Activated T-helper 1 cell treated with anti-CD3 and anti-CD28 coated beads, Interleukin-2, amount 50 U/mL, for 16 hours (primary cell): ENCODE results near the gene SACS.
"Not testable (repeated sequence)": the region's sequence is repeated elsewhere in the genome, so short reads cannot be mapped to it uniquely, and the experiment has no call there.

Experiments used
- DNase-seq, 2 donors: peaks; one replicate each; pipeline ENCODE4 v3.0.0-alpha.2; 2020; ENCODE audit warnings: low read depth in 1 of 2, low spot score in 1 of 2

SACS gene

DNA sequence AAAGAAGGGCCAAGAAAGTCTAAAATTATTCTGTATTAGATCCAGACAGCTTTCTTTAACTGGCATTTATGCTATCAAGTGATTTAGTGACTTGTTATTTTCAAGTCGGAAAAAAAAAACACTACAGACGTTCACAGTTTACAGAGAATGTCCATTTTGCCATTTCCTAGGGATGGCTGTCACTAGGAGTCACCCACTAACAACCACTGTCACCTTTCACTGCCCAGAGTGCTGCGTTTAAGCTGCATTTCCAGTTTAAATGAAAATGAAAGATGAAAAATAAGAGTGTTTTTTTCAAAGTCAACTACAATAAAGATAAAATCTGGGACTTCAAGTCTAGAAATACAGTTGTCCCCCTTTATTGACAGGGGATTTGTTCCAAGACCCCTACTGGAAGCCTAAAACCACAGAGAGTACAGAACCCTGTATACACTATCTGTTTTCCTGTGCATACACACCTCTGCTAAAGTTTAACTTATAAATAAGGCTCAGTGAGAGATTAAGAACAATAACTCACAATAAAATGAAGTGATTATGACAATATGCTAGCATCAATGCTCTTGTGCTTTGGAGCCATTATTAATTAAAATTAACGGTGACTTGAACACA lies 112.5 kb downstream of the SACS start:
- no peak for DNase-seq

DNA sequence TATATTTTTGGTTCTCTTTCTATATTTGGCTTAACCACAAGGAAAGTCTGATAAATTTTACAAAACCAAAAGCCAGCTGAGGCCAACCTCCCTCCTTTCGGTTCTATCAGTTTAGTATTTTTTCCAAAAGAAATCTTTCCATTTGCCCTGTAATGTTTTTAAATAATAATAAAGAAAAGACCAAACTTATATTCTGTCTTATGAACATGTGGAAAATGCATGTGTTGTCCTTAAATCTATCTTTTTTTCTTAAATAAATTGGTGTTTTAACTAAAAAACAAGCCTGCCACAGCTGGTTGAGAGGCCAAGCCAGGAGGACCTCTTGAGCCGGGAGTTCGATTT lies 113.6 kb downstream of the SACS start:
- no peak for DNase-seq

DNA sequence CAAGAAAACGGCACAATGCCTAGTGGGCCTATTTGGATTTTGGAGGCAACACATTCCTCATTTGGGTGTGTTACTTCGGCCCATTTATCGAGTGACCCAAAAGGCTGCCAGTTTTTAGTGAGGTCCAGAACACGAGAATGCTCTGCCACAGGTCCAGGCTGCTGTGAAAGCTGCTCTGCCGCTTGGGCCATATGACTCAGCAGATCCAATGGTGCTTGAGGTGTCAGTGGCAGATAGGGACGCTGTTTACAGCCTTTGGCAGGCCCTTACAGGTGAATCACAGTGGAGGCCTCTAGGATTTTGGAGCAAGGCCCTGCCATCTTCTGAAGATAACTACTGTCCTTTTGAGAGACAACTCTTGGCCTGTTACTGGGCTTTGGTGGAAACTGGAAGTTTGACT lies 118.7 kb downstream of the SACS start:
- DNase-seq, result not testable (repeated sequence)

DNA sequence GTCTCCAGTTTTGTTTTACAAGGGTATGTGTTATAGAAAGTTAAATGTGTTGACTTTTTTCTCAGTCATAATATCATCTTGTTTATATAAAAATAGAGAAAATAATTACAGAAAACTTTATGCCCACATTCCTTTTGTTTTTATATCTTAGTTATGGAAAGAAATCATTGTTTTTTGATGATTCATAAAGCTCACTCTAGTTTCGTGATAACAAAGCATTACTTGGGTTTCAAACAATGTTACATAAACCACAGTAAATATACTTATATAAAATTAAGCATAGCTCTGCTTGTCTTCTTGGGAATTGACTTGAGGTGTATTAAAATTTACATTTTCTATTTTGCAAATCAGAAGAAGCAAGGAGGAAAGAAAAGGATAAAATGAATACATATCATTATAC lies 140.9 kb downstream of the SACS start:
- DNase-seq, result no peak

DNA sequence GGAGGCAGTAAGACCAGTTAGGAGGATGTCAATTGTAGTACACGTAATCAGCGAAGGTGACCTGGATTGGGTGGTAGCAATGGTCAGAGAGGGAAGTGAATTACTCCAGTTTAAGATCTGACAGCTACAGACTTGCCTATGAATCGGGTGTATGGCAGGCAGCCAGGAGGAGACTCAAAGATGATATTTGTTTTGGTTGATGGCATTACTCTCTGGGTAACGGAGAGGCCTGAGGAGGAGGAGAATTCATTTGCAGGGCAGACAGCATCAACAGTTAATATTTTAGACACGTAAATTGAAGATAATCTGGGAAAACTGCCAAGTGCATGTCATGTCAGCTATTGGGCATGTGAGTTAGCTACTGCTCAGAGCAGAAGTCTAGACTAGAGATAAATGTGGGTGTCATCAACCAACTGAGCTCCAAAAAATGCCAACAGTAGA lies 143.6 kb downstream of the SACS start:
- DNase-seq, result no peak

DNA sequence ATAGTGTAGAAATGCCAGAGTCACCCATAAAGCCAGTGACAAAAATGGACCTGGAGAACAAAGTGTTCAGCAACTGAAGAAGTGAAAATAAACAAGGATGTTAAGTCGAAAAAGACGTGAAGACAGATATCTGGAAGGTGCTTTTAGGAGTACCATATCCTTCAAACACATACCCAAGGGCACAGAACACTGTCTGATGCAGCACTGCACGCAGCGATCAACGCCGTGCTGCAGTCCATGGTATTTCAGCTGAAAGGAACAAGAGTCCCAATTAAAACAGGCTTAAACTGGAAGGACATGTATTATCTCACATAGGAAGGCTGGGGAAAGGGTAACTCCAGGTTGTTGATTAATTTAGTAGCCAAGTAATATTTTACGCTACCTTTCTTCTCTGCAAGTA lies 144.5 kb downstream of the SACS start:
- no peak for DNase-seq

DNA sequence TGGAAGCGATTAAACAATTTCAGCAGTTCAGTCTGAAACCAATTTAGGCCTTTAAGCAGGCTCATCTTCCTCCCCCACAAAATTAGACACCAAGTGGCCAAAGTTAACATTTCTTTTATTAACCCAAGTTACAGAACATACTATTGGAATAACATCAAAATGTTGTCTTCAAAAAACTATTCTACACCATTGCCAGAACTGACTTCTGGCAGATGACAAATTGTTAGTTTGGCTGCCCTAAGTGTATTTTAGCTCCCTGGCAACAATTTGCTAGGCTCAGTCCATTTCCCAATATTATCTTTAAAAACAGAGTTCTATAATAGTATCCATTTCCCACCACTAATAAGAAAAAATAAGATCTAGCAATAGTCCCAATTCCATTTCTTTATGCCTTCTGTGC lies 144.9 kb downstream of the SACS start:
- no peak for DNase-seq

DNA sequence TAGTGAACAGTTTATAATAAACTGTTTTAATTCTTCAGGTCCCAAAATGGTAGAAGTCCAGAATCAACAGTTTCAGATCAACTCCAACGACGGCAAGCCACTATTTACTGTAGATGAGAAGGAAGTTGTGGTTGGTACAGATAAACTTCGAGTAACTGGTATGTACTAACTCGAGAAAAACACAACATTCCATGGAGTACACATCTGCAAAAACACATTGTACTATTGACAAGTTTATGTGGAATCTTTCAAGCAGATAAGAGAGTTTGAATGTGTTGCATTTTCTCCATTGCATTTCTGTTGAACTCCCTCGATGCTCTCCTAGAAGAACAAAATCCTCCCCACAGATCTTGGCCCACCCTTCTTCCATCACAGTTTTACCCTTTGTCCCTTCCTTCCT lies 154.2 kb downstream of the SACS start:
- no peak for DNase-seq
